ENCODE data around the gene MFGE8.

MFGE8 gene

GRCh38 chr15:88902846-88903245 is 10.3 kb downstream of the MFGE8 start:
- H3K27ac ChIP-seq (ENCODE audit: low read depth, low read length, poor library complexity, severe bottlenecking) = no peak overlapping the region
- no peaks in the 10 kb centered on the region for H4K20me1 ChIP-seq (ENCODE audit: insufficient read depth, low read length)
- no peaks in the 10 kb centered on the region for H3K27me3 ChIP-seq (ENCODE audit: insufficient read depth, low read length)
- no peaks in the 10 kb centered on the region for H3K9me2 ChIP-seq (ENCODE audit: low read depth, low read length)
- no peak overlapping the region for H3K9ac ChIP-seq (ENCODE audit: low read length)
- H3K79me2 ChIP-seq (ENCODE audit: insufficient read depth, low read length) = no peaks in the 10 kb centered on the region
- H3F3A ChIP-seq (ENCODE audit: insufficient read depth, low read length) = no peaks in the 10 kb centered on the region
- H2AFZ ChIP-seq (ENCODE audit: low read length) = no peak overlapping the region
- no peaks in the 10 kb centered on the region for H3K9me3 ChIP-seq (ENCODE audit: low read length)
- no peak for TF ChIP-seq EZH2 (IDR thresholded peaks at IDR 0.05; ENCODE audit: borderline replicate concordance, low read length)
- TF ChIP-seq, protein P1, sequence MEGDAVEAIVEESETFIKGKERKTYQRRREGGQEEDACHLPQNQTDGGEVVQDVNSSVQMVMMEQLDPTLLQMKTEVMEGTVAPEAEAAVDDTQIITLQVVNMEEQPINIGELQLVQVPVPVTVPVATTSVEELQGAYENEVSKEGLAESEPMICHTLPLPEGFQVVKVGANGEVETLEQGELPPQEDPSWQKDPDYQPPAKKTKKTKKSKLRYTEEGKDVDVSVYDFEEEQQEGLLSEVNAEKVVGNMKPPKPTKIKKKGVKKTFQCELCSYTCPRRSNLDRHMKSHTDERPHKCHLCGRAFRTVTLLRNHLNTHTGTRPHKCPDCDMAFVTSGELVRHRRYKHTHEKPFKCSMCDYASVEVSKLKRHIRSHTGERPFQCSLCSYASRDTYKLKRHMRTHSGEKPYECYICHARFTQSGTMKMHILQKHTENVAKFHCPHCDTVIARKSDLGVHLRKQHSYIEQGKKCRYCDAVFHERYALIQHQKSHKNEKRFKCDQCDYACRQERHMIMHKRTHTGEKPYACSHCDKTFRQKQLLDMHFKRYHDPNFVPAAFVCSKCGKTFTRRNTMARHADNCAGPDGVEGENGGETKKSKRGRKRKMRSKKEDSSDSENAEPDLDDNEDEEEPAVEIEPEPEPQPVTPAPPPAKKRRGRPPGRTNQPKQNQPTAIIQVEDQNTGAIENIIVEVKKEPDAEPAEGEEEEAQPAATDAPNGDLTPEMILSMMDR (IDR thresholded peaks at IDR 0.05; ENCODE audit: low read length) = no peak
- H3K36me3 ChIP-seq (ENCODE audit: insufficient read depth, low read length) = no peaks in the 10 kb centered on the region
- H3K4me1 ChIP-seq (ENCODE audit: insufficient read depth, low read length, severe bottlenecking) = no peaks in the 10 kb centered on the region
- no peak overlapping the region for H3K4me3 ChIP-seq (ENCODE audit: low read depth, low read length, poor library complexity, severe bottlenecking)
- no peak overlapping the region for H3K4me2 ChIP-seq (ENCODE audit: low read length)

- Histone ChIP-seq H3F3A (ENCODE audit: insufficient read depth, low read length) (no peaks in the 10 kb centered on the region), H3K36me3 (ENCODE audit: insufficient read depth, low read length) (no peaks in the 10 kb centered on the region), H3K4me1 (ENCODE audit: insufficient read depth, low read length, severe bottlenecking) (no peaks in the 10 kb centered on the region)
Observed at GRCh38 chr15:88902221-88902835, 10.9 kb downstream of the MFGE8 start.

GRCh38 chr15:88901508-88902220 is 11.5 kb downstream of the MFGE8 start:
- Histone ChIP-seq H2AFZ (ENCODE audit: low read length) (no peak overlapping the region), H4K20me1 (ENCODE audit: insufficient read depth, low read length) (no peaks in the 10 kb centered on the region), H3K36me3 (ENCODE audit: insufficient read depth, low read length) (no peaks in the 10 kb centered on the region), H3K9me2 (ENCODE audit: low read depth, low read length) (no peaks in the 10 kb centered on the region), H3K4me3 (ENCODE audit: low read depth, low read length, poor library complexity, severe bottlenecking) (no peak overlapping the region), H3K4me2 (ENCODE audit: low read length) (no peak overlapping the region), H3K4me1 (ENCODE audit: insufficient read depth, low read length, severe bottlenecking) (no peaks in the 10 kb centered on the region), H3K27me3 (ENCODE audit: insufficient read depth, low read length) (no peaks in the 10 kb centered on the region), H3K79me2 (ENCODE audit: insufficient read depth, low read length) (no peaks in the 10 kb centered on the region), H3K9ac (ENCODE audit: low read length) (no peak overlapping the region), H3F3A (ENCODE audit: insufficient read depth, low read length) (no peaks in the 10 kb centered on the region), H3K27ac (ENCODE audit: low read depth, low read length, poor library complexity, severe bottlenecking) (no peak overlapping the region), H3K9me3 (ENCODE audit: low read length) (no peaks in the 10 kb centered on the region)
- TF ChIP-seq EZH2 (IDR thresholded peaks at IDR 0.05; ENCODE audit: borderline replicate concordance, low read length) = no peak
- TF ChIP-seq, protein P1 (IDR thresholded peaks at IDR 0.05; ENCODE audit: low read length) = no peak

More at GRCh38 chr15:88902221-88902835, 10.9 kb downstream of the MFGE8 start:
- H3K4me2 ChIP-seq (ENCODE audit: low read length) = no peak overlapping the region
- no peak overlapping the region for H2AFZ ChIP-seq (ENCODE audit: low read length)
- no peak overlapping the region for H3K4me3 ChIP-seq (ENCODE audit: low read depth, low read length, poor library complexity, severe bottlenecking)
- no peaks in the 10 kb centered on the region for H3K79me2 ChIP-seq (ENCODE audit: insufficient read depth, low read length)
- H3K27me3 ChIP-seq (ENCODE audit: insufficient read depth, low read length) = no peaks in the 10 kb centered on the region
- H3K9me2 ChIP-seq (ENCODE audit: low read depth, low read length) = no peaks in the 10 kb centered on the region
- TF ChIP-seq, protein P1 (IDR thresholded peaks at IDR 0.05; ENCODE audit: low read length) = no peak
- no peak for TF ChIP-seq EZH2 (IDR thresholded peaks at IDR 0.05; ENCODE audit: borderline replicate concordance, low read length)
- H3K27ac ChIP-seq (ENCODE audit: low read depth, low read length, poor library complexity, severe bottlenecking) = no peak overlapping the region
- no peaks in the 10 kb centered on the region for H4K20me1 ChIP-seq (ENCODE audit: insufficient read depth, low read length)
- no peak overlapping the region for H3K9ac ChIP-seq (ENCODE audit: low read length)
- no peaks in the 10 kb centered on the region for H3K9me3 ChIP-seq (ENCODE audit: low read length)

Data from OCI-LY1 (cell line).